ENCODE results near the gene ROBO1.
"Not testable (repeated sequence)": the region's sequence is repeated elsewhere in the genome, so short reads cannot be mapped to it uniquely, and the experiment has no call there.

Gene ROBO1

GRCh38 chr3:78900426-78900825 lies 867.4 kb downstream of the ROBO1 start:
- no peak for DNase-seq

- no peak for DNase-seq
These were observed 872.3 kb downstream of the ROBO1 start for GRCh38 chr3:78895528-78895927.

- no peak for DNase-seq
These were observed 873.0 kb downstream of the ROBO1 start for GRCh38 chr3:78894787-78895186.

- DNase-seq: no peak
These were observed 874.6 kb downstream of the ROBO1 start for GRCh38 chr3:78893161-78893560.

GRCh38 chr3:78889348-78889747 lies 878.5 kb downstream of the ROBO1 start:
- DNase-seq: no peak

- no peak for DNase-seq
These were observed 879.2 kb downstream of the ROBO1 start for GRCh38 chr3:78888635-78889034.

GRCh38 chr3:78887547-78888011 lies 880.2 kb downstream of the ROBO1 start:
- DNase-seq: no peak

- no peak for DNase-seq
These were observed 880.8 kb downstream of the ROBO1 start for GRCh38 chr3:78887029-78887428.

GRCh38 chr3:78884567-78884966 lies 883.2 kb downstream of the ROBO1 start:
- DNase-seq: not testable (repeated sequence)

GRCh38 chr3:78882251-78882650 lies 885.5 kb downstream of the ROBO1 start:
- no peak for DNase-seq

GRCh38 chr3:78881501-78881900 lies 886.3 kb downstream of the ROBO1 start:
- DNase-seq: no peak

- no peak for DNase-seq
These were observed 887.0 kb downstream of the ROBO1 start for GRCh38 chr3:78880603-78881461.

- no peak for DNase-seq
These were observed 888.4 kb downstream of the ROBO1 start for GRCh38 chr3:78879295-78879860.

- no peak for DNase-seq
These were observed 889.0 kb downstream of the ROBO1 start for GRCh38 chr3:78878789-78879188.

- DNase-seq: no peak
These were observed 889.8 kb downstream of the ROBO1 start for GRCh38 chr3:78878011-78878410.

GRCh38 chr3:78875851-78876250 lies 891.9 kb downstream of the ROBO1 start:
- DNase-seq: no peak

- no peak for DNase-seq
These were observed 892.4 kb downstream of the ROBO1 start for GRCh38 chr3:78875436-78875835.

GRCh38 chr3:78873641-78874040 lies 894.2 kb downstream of the ROBO1 start:
- no peak for DNase-seq

- DNase-seq: no peak
These were observed 895.6 kb downstream of the ROBO1 start for GRCh38 chr3:78872195-78872594.

GRCh38 chr3:78871048-78871447 lies 896.8 kb downstream of the ROBO1 start:
- no peak for DNase-seq

- no peak for DNase-seq
These were observed 897.3 kb downstream of the ROBO1 start for GRCh38 chr3:78870484-78870883.

- DNase-seq: no peak
These were observed 899.2 kb downstream of the ROBO1 start for GRCh38 chr3:78868570-78868969.

GRCh38 chr3:78867409-78868372 lies 900.1 kb downstream of the ROBO1 start:
- DNase-seq: no peak
